ENCODE data around the gene ABCC6. TPM values are rescaled to one million over a fixed set of nuclear protein-coding genes. Genes with fewer than 3 reads are reported as not detected.

The ABCC6 gene
- polyA plus RNA-seq, 1 donor from 2014 or later, result not detected

- Histone ChIP-seq H3K9me2 (ENCODE audit: insufficient read depth, low read length) (no peaks in the 10 kb centered on the region), H3K27ac (ENCODE audit: low read length) (no peak overlapping the region), H4K20me1 (ENCODE audit: insufficient read depth) (no peaks in the 10 kb centered on the region), H3F3A (ENCODE audit: insufficient read depth, low read length, poor library complexity, severe bottlenecking) (no peaks in the 10 kb centered on the region), H3K27me3 (ENCODE audit: insufficient read depth, low read depth, low read length) (no peaks in the 10 kb centered on the region), H3K36me3 (ENCODE audit: insufficient read depth, low read length) (no peaks in the 10 kb centered on the region), H3K9me3 (ENCODE audit: low read length) (no peaks in the 10 kb centered on the region), H2AFZ (ENCODE audit: low read depth, low read length) (no peak overlapping the region), H3K79me2 (replicated peaks; ENCODE audit: insufficient read depth, low read length) (no peaks in the 10 kb centered on the region), H3K9ac (ENCODE audit: low read length) (no peak overlapping the region), H3K4me3 (ENCODE audit: low read length) (no peak overlapping the region), H3K4me2 (ENCODE audit: low read length) (no peak overlapping the region)
- TF ChIP-seq EP300 (conservative IDR thresholded peaks at IDR 0.05; ENCODE audit: poor library complexity, severe bottlenecking) (no peak), EZH2 (IDR thresholded peaks at IDR 0.05; ENCODE audit: borderline replicate concordance, insufficient read depth, low read length, poor library complexity, severe bottlenecking) (no peak), TAF1 (IDR thresholded peaks at IDR 0.05; ENCODE audit: low read depth) (no peak), POLR2AphosphoS5 (IDR thresholded peaks at IDR 0.05) (no peak), CTCF (IDR thresholded peaks at IDR 0.05; ENCODE audit: poor library complexity, severe bottlenecking) (no peak), MXI1 (conservative IDR thresholded peaks at IDR 0.05; ENCODE audit: poor library complexity, severe bottlenecking) (no peak), RAD21 (conservative IDR thresholded peaks at IDR 0.05) (no peak), REST (IDR thresholded peaks at IDR 0.05; ENCODE audit: borderline replicate concordance) (no peak), SMC3 (conservative IDR thresholded peaks at IDR 0.05; ENCODE audit: poor library complexity) (no peak)
Measured at GRCh38 chr16:16141784-16142396, 81.4 kb downstream of the ABCC6 start.

GRCh38 chr16:16141141-16141540 is 82.2 kb downstream of the ABCC6 start:
- H3F3A ChIP-seq (ENCODE audit: insufficient read depth, low read length, poor library complexity, severe bottlenecking), result no peaks in the 10 kb centered on the region
- no peaks in the 10 kb centered on the region for H3K9me2 ChIP-seq (ENCODE audit: insufficient read depth, low read length)
- H3K27me3 ChIP-seq (ENCODE audit: insufficient read depth, low read depth, low read length), result no peaks in the 10 kb centered on the region
- H3K9me3 ChIP-seq (ENCODE audit: low read length), result no peaks in the 10 kb centered on the region
- no peak overlapping the region for H3K4me3 ChIP-seq (ENCODE audit: low read length)
- no peak overlapping the region for H3K9ac ChIP-seq (ENCODE audit: low read length)
- no peak overlapping the region for H3K27ac ChIP-seq (ENCODE audit: low read length)
- no peaks in the 10 kb centered on the region for H4K20me1 ChIP-seq (ENCODE audit: insufficient read depth)
- H2AFZ ChIP-seq (ENCODE audit: low read depth, low read length), result no peak overlapping the region
- H3K4me2 ChIP-seq (ENCODE audit: low read length), result no peak overlapping the region
- no peaks in the 10 kb centered on the region for H3K36me3 ChIP-seq (ENCODE audit: insufficient read depth, low read length)
- no peaks in the 10 kb centered on the region for H3K79me2 ChIP-seq (replicated peaks; ENCODE audit: insufficient read depth, low read length)
- no peak for TF ChIP-seq SMC3 (conservative IDR thresholded peaks at IDR 0.05; ENCODE audit: poor library complexity)
- no peak for TF ChIP-seq RAD21 (conservative IDR thresholded peaks at IDR 0.05)
- TF ChIP-seq POLR2AphosphoS5 (IDR thresholded peaks at IDR 0.05), result no peak
- no peak for TF ChIP-seq EP300 (conservative IDR thresholded peaks at IDR 0.05; ENCODE audit: poor library complexity, severe bottlenecking)
- no peak for TF ChIP-seq CTCF (IDR thresholded peaks at IDR 0.05; ENCODE audit: poor library complexity, severe bottlenecking)
- no peak for TF ChIP-seq MXI1 (conservative IDR thresholded peaks at IDR 0.05; ENCODE audit: poor library complexity, severe bottlenecking)
- TF ChIP-seq EZH2 (IDR thresholded peaks at IDR 0.05; ENCODE audit: borderline replicate concordance, insufficient read depth, low read length, poor library complexity, severe bottlenecking), result no peak
- TF ChIP-seq REST (IDR thresholded peaks at IDR 0.05; ENCODE audit: borderline replicate concordance), result no peak
- no peak for TF ChIP-seq TAF1 (IDR thresholded peaks at IDR 0.05; ENCODE audit: low read depth)

All from neural cell (in vitro differentiated cells).